NCI-H1436 (cell line): Measurements from ENCODE around the gene NTSR1.

Source experiments
- DNase-seq: peaks from one replicate; lab custom pipeline; 2025; lab: John Stamatoyannopoulos, UW

NTSR1 gene

GRCh38 chr20:62708591-62709536 lies at the start of gene NTSR1:
Gene NTSR1, plus strand, starts transcription at chr20:62708836. Its CDS starts 372 bp downstream, at chr20:62709208.
- DNase-seq, result no peak

- DNase-seq, result no peak
These were observed 49.0 kb upstream of the NTSR1 start for GRCh38 chr20:62659488-62660239.

DNA sequence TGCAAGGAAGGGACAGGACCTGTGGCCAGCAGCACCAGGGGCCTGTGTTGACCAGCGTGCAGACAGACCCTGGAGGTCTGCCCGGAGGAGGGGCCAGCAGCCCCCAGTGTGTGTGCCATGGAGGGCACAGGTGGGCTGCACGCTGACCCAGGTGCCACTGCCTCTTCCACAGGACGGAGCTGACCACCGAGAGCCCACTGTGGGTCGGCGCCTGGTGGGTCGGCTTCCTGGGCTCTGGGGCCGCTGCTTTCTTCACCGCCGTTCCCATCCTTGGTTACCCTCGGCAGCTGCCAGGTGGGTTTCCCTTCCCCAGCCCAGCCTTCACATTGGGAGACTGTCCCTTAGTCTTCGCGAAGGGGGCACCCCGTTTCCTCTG lies 48.4 kb upstream of the NTSR1 start:
- DNase-seq, result no peak

DNA sequence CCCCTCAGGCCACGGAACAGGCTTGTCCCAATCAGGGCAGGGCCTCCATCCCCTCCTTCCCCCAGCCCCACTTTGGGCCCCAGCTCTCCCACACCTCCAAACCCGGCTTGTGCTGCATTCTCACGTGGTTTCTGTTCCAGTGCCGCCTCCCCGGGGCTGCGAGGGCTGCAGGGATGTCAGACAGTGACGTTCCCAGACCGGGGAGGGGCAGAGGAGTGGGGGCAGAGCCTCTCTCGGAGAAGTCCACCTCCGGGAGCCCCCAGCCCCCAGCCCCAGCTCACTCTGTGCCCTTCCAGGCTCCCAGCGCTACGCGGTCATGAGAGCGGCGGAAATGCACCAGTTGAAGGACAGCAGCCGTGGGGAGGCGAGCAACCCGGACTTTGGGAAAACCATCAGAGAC lies 47.9 kb upstream of the NTSR1 start:
- no peak for DNase-seq

DNA sequence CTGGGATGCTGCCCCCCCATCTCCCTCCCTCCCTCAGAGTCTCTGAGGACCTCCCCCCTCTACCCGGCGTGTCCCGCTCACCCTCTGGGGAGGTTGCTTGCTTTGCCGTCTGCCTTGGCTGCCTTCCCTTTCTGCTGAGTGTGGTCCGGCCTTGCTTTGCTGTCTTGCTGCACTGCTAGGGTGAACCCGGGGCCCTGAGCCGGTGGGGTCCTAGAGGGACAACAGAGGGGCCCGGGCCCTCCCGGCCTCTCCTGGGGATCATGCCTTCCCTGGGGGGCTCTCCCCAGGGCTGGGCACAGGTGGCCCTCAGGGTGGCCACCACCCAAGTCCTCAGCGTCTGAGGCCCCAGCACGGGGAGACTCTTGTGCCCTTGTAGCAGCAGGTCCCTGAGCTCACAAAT lies 47.0 kb upstream of the NTSR1 start:
- no peak for DNase-seq

DNA sequence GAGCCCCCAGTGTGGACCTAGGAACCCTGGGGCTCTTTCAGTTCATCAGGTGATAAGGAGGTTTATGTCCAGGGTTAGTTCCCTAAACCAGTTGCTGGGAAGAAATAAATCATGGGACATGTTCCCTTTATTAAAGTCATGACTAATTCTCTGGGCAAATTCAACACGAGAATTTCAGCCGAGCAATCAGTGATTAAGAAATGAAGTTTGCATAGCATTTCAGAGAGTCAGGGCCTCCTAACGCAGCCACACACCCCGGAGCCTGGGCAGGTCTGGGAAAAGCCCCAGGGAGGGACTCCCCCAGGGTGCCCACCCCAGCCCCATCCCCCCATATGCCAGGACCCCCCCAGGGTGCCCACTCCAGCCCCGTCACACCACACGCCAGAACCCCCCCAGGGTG lies 46.2 kb upstream of the NTSR1 start:
- no peak for DNase-seq

DNA sequence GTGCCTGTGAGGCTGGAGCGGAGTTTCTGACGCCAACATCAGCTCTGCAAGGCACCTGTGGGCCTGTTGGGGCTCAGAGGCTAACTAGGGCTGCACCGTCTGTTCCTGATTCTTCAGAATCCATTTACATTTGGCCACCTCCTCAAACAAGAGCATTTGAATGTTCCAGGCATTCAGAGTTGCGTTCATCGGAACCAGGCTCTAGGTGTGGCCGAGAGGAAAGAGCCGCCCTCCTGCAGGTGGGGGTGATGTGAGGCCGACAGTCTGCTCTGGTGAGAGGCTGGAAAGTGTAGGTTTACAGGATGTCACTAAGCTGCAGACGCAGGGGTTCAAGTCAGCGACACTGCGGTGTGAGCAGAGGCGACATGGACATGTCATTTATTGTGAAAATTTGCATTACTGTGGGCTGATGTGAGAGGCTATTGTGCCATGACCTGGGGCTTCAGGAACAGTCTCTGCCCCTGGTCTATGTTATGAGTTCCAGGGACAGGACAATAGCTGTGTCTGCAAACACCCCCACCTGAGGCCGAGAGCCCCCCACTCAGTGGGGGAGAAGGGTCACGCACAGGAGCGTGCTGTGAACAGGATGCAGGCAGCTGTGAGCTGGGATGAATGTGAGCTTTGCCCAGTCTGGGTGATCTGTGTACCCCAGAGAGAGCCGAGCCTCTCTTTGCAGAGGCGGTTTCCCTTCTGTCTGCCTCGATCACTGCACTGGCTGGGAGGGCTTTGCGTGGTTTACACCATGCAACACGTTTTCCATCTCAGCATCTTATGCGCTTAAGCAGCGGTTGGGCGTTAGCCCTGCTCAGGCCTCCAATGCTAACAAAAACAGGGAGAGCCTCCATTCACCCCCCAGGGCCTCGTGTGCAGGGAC lies 45.3 kb upstream of the NTSR1 start:
- DNase-seq, result no peak

- DNase-seq, result no peak
These were observed 44.3 kb upstream of the NTSR1 start for GRCh38 chr20:62664019-62664971.

- no peak for DNase-seq
These were observed 43.4 kb upstream of the NTSR1 start for GRCh38 chr20:62665153-62665754.

GRCh38 chr20:62665826-62666735 lies 42.6 kb upstream of the NTSR1 start:
- no peak for DNase-seq

- DNase-seq, result no peak
These were observed 41.7 kb upstream of the NTSR1 start for GRCh38 chr20:62666736-62667529.

GRCh38 chr20:62667530-62668440 lies 40.9 kb upstream of the NTSR1 start:
- no peak for DNase-seq

DNA sequence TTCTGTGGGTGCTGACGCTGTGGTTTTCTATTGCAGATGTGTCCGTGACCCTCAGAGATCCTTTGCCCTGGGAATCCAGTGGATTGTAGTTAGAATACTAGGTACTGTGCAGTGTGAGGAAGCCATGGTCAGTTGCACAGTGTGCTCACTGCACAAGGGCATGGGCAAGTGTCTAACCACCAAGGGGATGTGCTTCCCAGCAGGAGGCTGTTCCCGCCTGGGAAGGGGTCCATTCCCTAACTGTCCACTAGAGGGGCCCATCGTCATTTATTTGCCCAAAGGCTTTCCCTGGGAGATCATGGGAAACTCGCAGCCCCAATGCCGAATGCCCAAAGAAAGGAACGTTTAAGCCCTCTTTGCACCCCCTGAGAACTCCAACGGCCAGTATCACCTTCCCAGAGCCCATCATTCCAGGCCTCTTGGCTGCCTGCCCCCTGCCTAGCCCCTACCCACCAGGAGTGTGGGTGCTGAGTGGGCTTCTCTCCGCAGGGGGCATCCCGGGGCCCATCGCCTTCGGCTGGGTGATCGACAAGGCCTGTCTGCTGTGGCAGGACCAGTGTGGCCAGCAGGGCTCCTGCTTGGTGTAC lies 40.1 kb upstream of the NTSR1 start:
- DNase-seq, result peak; percentile 51

- no peak for DNase-seq
These were observed 39.4 kb upstream of the NTSR1 start for GRCh38 chr20:62669249-62669648.

- no peak for DNase-seq
These were observed 38.5 kb upstream of the NTSR1 start for GRCh38 chr20:62670156-62670555.

GRCh38 chr20:62670998-62671397 lies 37.6 kb upstream of the NTSR1 start:
- DNase-seq, result no peak

DNA sequence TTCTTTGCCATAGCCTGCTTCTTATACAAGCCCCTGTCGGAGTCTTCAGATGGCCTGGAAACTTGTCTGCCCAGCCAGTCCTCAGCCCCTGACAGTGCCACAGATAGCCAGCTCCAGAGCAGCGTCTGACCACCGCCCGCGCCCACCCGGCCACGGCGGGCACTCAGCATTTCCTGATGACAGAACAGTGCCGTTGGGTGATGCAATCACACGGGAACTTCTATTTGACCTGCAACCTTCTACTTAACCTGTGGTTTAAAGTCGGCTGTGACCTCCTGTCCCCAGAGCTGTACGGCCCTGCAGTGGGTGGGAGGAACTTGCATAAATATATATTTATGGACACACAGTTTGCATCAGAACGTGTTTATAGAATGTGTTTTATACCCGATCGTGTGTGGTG lies 36.9 kb upstream of the NTSR1 start:
- no peak for DNase-seq
